Activated CD8-positive, alpha-beta T cell treated with anti-CD3 and anti-CD28 coated beads, Interleukin-2, amount 10 ng/mL, durations not matched to agents 7 days and 5 days (primary cell): Measurements from ENCODE around the gene PASK. TPM values are rescaled to one million over a fixed set of nuclear protein-coding genes. Genes with fewer than 3 reads are reported as not detected.

Source experiments
- ATAC-seq: fragments of 150-1000 bp; cut with Tn5 transposase; one replicate; pipeline ENCODE4 v1.10.0; 2021; ENCODE audit warnings: moderate library complexity
- CTCF ChIA-PET: fragments of 350-600 bp; sonication (Branson Sonifier 250); formaldehyde crosslinking; loops from one replicate; lab custom pipeline; 2021; ENCODE audit warnings: antibody characterized with exemption; lab: Charles Lee
- POLR2A ChIA-PET: fragments of 350-600 bp; sonication (Branson Sonifier 250); formaldehyde crosslinking; loops from one replicate; lab custom pipeline; 2021; ENCODE audit warnings: antibody characterized with exemption; lab: Charles Lee
- DNase-seq: peaks from one replicate; pipeline ENCODE4 v3.0.0-alpha.2; 2020
- H3K27ac Mint-ChIP-seq: one replicate; pipeline ENCODE4 v1.8.0; 2021; ENCODE audit warnings: mild to moderate bottlenecking, mixed read lengths
- H3K27me3 Mint-ChIP-seq: one replicate; pipeline ENCODE4 v1.8.0; 2021; ENCODE audit warnings: low read depth, mixed read lengths
- H3K36me3 Mint-ChIP-seq: one replicate; pipeline ENCODE4 v1.8.0; 2021; ENCODE audit warnings: low read depth, mixed read lengths
- H3K4me1 Mint-ChIP-seq: one replicate; pipeline ENCODE4 v1.8.0; 2021; ENCODE audit warnings: low read depth, mixed read lengths
- H3K4me3 Mint-ChIP-seq: one replicate; pipeline ENCODE4 v1.8.0; 2021; ENCODE audit warnings: mild to moderate bottlenecking, mixed read lengths
- H3K9me3 Mint-ChIP-seq: one replicate; pipeline ENCODE4 v1.8.0; 2022; ENCODE audit warnings: mixed read lengths; ENCODE audit not compliant: insufficient read depth
- total RNA-seq, 2 experiments: library from RNA; stranded (reverse); gene quantifications; one replicate each; pipeline ENCODE4 v1.2.3, GENCODE V29; 2021

The PASK gene
- total RNA-seq, 2 experiments from 2014 or later: 46.7 to 52.4 TPM

- peaks cover 1% of the 10 kb centered on the region for H3K36me3 Mint-ChIP-seq
- CTCF ChIA-PET: no interaction called here
- no peaks in the 10 kb centered on the region for H3K4me1 Mint-ChIP-seq
- no peaks in the 10 kb centered on the region for H3K9me3 Mint-ChIP-seq
- ATAC-seq (no peak), DNase-seq (no peak)
- H3K4me3 Mint-ChIP-seq: no peak within 1 kb of the TSS
- no peak within 1 kb of the TSS for H3K27ac Mint-ChIP-seq
- POLR2A ChIA-PET: no interaction called here
- H3K27me3 Mint-ChIP-seq: no peaks in the 10 kb centered on the region
These were observed 39.3 kb upstream of the PASK start, which contains the start of gene ANO7 for GRCh38 chr2:241188361-241189092. ANO7 (plus strand) TSS chr2:241188677; CDS start chr2:241190064, 1,387 bp downstream.

GRCh38 chr2:241187918-241188234 is 38.6 kb upstream of the PASK start:
- ChIA-PET CTCF (no interaction called here), POLR2A (no interaction called here)
- Mint-ChIP-seq H3K4me3 (no peak overlapping the region), H3K36me3 (peaks cover 2% of the 10 kb centered on the region), H3K27ac (no peak overlapping the region), H3K4me1 (no peaks in the 10 kb centered on the region), H3K9me3 (no peaks in the 10 kb centered on the region), H3K27me3 (no peaks in the 10 kb centered on the region)
- DNase-seq: no peak
- no peak for ATAC-seq

- Mint-ChIP-seq H3K4me3 (no peak overlapping the region), H3K27ac (no peak overlapping the region), H3K27me3 (no peaks in the 10 kb centered on the region), H3K9me3 (no peaks in the 10 kb centered on the region), H3K4me1 (no peaks in the 10 kb centered on the region), H3K36me3 (peaks cover 2% of the 10 kb centered on the region)
- ChIA-PET CTCF (no interaction called here), POLR2A (no interaction called here)
- no peak for DNase-seq
- no peak for ATAC-seq
These were observed 38.0 kb upstream of the PASK start for GRCh38 chr2:241187101-241187917.

- DNase-seq (no peak), ATAC-seq (no peak)
- H3K4me3 Mint-ChIP-seq: no peak overlapping the region
- CTCF ChIA-PET: no interaction called here
- H3K27ac Mint-ChIP-seq: no peak overlapping the region
- H3K27me3 Mint-ChIP-seq: no peaks in the 10 kb centered on the region
- no peaks in the 10 kb centered on the region for H3K4me1 Mint-ChIP-seq
- POLR2A ChIA-PET: no interaction called here
- no peaks in the 10 kb centered on the region for H3K9me3 Mint-ChIP-seq
- H3K36me3 Mint-ChIP-seq: peaks cover 2% of the 10 kb centered on the region
These were observed 36.7 kb upstream of the PASK start for GRCh38 chr2:241185961-241186360.

GRCh38 chr2:241184901-241185300 is 35.6 kb upstream of the PASK start:
- Mint-ChIP-seq H3K27ac (no peak overlapping the region), H3K4me3 (no peak overlapping the region), H3K9me3 (no peaks in the 10 kb centered on the region), H3K36me3 (peaks cover 6% of the 10 kb centered on the region), H3K4me1 (no peaks in the 10 kb centered on the region), H3K27me3 (no peaks in the 10 kb centered on the region)
- POLR2A ChIA-PET: no interaction called here
- CTCF ChIA-PET: no interaction called here
- DNase-seq (no peak), ATAC-seq (no peak)

- DNase-seq (no peak), ATAC-seq (no peak)
- Mint-ChIP-seq H3K27ac (no peak overlapping the region), H3K4me1 (no peaks in the 10 kb centered on the region), H3K36me3 (peaks cover 14% of the 10 kb centered on the region), H3K4me3 (no peak overlapping the region), H3K9me3 (no peaks in the 10 kb centered on the region), H3K27me3 (no peaks in the 10 kb centered on the region)
- ChIA-PET POLR2A (no interaction called here), CTCF (no interaction called here)
These were observed 33.9 kb upstream of the PASK start for GRCh38 chr2:241183221-241183620.

GRCh38 chr2:241182531-241183133 is 33.4 kb upstream of the PASK start:
- H3K27me3 Mint-ChIP-seq: no peaks in the 10 kb centered on the region
- H3K27ac Mint-ChIP-seq: no peak overlapping the region
- ChIA-PET CTCF (no interaction called here), POLR2A (no interaction called here)
- no peaks in the 10 kb centered on the region for H3K9me3 Mint-ChIP-seq
- H3K4me1 Mint-ChIP-seq: no peaks in the 10 kb centered on the region
- H3K4me3 Mint-ChIP-seq: no peak overlapping the region
- DNase-seq: no peak
- ATAC-seq: no peak
- H3K36me3 Mint-ChIP-seq: peaks cover 18% of the 10 kb centered on the region

- H3K27me3 Mint-ChIP-seq: no peaks in the 10 kb centered on the region
- no peaks in the 10 kb centered on the region for H3K4me1 Mint-ChIP-seq
- H3K36me3 Mint-ChIP-seq: peaks cover 19% of the 10 kb centered on the region
- H3K9me3 Mint-ChIP-seq: no peaks in the 10 kb centered on the region
- no peak overlapping the region for H3K27ac Mint-ChIP-seq
- ChIA-PET CTCF (no interaction called here), POLR2A (no interaction called here)
- H3K4me3 Mint-ChIP-seq: no peak overlapping the region
- no peak for ATAC-seq
- no peak for DNase-seq
These were observed 32.9 kb upstream of the PASK start for GRCh38 chr2:241182126-241182525.

- Mint-ChIP-seq H3K27me3 (no peaks in the 10 kb centered on the region), H3K9me3 (no peaks in the 10 kb centered on the region), H3K4me1 (no peaks in the 10 kb centered on the region), H3K4me3 (no peak overlapping the region), H3K36me3 (peaks cover 26% of the 10 kb centered on the region), H3K27ac (no peak overlapping the region)
- DNase-seq (no peak), ATAC-seq (no peak)
- POLR2A ChIA-PET: no interaction called here
- CTCF ChIA-PET: no interaction called here
These were observed 31.2 kb upstream of the PASK start for GRCh38 chr2:241180495-241180894.

- POLR2A ChIA-PET: interaction anchor here (0.6 kb wide), 1 partner anchor 139 kb away, joined by 4 read pairs; no protein-coding TSS in a partner anchor
- CTCF ChIA-PET: no interaction called here
- H3K27ac Mint-ChIP-seq: no peak overlapping the region
These were observed 30.6 kb upstream of the PASK start for GRCh38 chr2:241179899-241180298.

GRCh38 chr2:241178961-241179360 is 29.7 kb upstream of the PASK start:
- H3K27me3 Mint-ChIP-seq: no peaks in the 10 kb centered on the region
- H3K4me1 Mint-ChIP-seq: no peaks in the 10 kb centered on the region
- H3K9me3 Mint-ChIP-seq: no peaks in the 10 kb centered on the region
- POLR2A ChIA-PET: no interaction called here
- CTCF ChIA-PET: no interaction called here
- H3K4me3 Mint-ChIP-seq: no peak overlapping the region
- peaks cover 34% of the 10 kb centered on the region for H3K36me3 Mint-ChIP-seq
- no peak overlapping the region for H3K27ac Mint-ChIP-seq
- no peak for ATAC-seq
- no peak for DNase-seq

More at GRCh38 chr2:241179899-241180298, 30.6 kb upstream of the PASK start:
- no peak for ATAC-seq
- Mint-ChIP-seq H3K9me3 (no peaks in the 10 kb centered on the region), H3K4me1 (no peaks in the 10 kb centered on the region), H3K4me3 (no peak overlapping the region), H3K36me3 (peaks cover 32% of the 10 kb centered on the region), H3K27me3 (no peaks in the 10 kb centered on the region)
- no peak for DNase-seq
